Activated CD4-positive, alpha-beta T cell treated with anti-CD3 and anti-CD28 coated beads, Interleukin-2, amount 50 U/mL, for 16 hours (primary cell): ENCODE measurements around the gene OR6N1.

Experiments
- DNase-seq: peaks from one replicate; pipeline ENCODE4 v3.0.0-alpha.2; 2020

The OR6N1 gene, protein sequence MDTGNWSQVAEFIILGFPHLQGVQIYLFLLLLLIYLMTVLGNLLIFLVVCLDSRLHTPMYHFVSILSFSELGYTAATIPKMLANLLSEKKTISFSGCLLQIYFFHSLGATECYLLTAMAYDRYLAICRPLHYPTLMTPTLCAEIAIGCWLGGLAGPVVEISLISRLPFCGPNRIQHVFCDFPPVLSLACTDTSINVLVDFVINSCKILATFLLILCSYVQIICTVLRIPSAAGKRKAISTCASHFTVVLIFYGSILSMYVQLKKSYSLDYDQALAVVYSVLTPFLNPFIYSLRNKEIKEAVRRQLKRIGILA

GRCh38 chr1:158771950-158772866 is at the start of gene OR6N1:
TSS of gene OR6N1 (minus strand) at chr1:158772195. CDS start at chr1:158766682, 5,513 bp downstream.
- DNase-seq = no peak

DNA sequence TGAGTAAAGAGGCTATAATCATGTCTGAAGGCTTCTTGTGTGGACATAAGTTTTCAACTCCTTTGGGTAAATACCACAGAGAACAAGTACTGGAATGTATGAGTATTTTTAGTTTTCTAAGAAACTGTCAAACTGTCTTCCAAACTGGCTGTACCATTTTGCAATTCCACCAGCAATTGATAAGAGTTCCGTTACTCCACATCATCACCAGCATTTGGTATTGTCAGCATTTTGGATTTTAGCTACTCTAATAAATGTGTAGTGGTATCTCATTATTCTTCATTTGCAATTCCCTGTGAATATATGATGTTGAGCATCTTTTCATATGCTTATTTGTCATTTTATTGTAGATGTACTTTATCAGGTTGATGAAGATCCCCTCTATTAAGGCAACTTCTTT is 49.7 kb upstream of the OR6N1 start:
- DNase-seq = no peak

- peak; percentile 74 for DNase-seq
These were observed 47.8 kb upstream of the OR6N1 start for GRCh38 chr1:158819461-158820443.

GRCh38 chr1:158818975-158819431 is 47.0 kb upstream of the OR6N1 start:
- no peak for DNase-seq

DNA sequence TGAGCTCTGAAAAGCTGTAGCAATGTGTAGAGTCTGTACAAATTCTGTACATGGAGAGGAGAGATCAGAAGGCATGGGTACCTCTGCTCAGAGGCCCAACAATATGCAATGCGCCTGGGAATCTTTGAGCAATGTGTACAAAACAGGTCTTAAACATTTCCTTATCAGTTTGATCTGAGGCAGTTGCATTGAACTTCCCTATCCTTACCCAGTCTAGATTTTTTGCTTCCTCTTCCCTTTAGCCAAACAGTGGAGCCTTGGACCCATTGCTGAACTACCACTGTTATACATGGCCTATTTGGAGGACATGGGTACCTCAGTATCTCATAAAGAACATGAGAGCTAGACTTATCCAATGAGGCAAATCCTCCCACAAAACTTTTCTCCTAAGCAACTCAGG is 46.6 kb upstream of the OR6N1 start:
- DNase-seq = no peak

GRCh38 chr1:158814970-158815369 is 43.0 kb upstream of the OR6N1 start:
- no peak for DNase-seq

GRCh38 chr1:158813164-158813563 is 41.2 kb upstream of the OR6N1 start:
- no peak for DNase-seq

GRCh38 chr1:158812336-158812735 is 40.3 kb upstream of the OR6N1 start:
- DNase-seq = no peak

DNA sequence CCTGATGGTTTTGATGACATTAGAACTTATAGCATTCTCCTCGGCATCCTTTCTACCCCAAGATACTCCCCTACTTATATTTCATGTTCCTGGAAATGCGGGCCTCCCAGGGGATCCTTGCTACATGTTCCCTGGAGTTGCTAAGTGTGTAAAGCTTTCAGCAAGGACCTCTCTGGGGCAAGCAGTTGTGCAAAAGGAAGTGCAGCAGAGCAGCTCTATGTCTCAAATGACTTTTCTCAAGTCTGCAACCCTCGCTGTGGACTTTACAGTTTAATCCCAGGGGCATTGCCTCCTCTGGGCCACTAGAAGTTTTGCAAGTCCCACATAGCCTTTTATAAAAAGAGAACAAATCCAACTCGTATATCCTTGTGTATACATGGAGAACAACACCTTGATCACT is 38.3 kb upstream of the OR6N1 start:
- DNase-seq = no peak

- no peak for DNase-seq
These were observed 37.9 kb upstream of the OR6N1 start for GRCh38 chr1:158809862-158810261.

GRCh38 chr1:158809256-158809655 is 37.3 kb upstream of the OR6N1 start:
- no peak for DNase-seq

DNA sequence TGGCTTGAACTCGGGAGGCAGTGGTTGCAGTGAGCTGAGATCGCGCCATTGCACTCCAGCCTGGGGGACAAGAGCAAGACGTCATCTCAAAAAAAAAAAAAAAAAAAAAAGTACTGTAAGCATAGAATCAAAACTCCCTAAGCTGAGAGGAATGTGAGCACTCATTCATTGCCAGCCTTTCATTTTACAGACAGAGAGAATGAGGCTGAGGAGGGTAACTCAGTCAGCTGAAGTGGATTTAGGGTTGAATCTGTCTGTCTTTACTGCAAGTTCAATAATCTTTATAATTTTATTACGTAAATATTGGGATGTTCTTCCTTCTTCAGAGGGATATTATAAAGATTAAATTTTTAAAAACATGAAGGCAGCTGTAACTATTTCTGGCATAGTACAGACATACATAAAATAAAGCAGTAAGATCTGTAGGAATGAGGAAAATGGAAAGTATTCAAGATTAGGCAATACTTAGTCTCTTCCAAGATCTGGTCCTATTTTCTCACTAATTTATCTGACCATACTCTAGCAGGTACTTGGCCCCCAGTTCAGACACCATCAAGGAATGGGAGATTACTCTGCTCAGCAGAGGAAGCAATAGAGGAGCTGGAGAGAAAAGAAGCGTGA is 35.0 kb upstream of the OR6N1 start:
- DNase-seq = no peak

- no peak for DNase-seq
These were observed 31.7 kb upstream of the OR6N1 start for GRCh38 chr1:158803678-158804077.

GRCh38 chr1:158801396-158801795 is 29.4 kb upstream of the OR6N1 start:
- DNase-seq = no peak

- DNase-seq = no peak
These were observed 28.5 kb upstream of the OR6N1 start for GRCh38 chr1:158800526-158800925.

DNA sequence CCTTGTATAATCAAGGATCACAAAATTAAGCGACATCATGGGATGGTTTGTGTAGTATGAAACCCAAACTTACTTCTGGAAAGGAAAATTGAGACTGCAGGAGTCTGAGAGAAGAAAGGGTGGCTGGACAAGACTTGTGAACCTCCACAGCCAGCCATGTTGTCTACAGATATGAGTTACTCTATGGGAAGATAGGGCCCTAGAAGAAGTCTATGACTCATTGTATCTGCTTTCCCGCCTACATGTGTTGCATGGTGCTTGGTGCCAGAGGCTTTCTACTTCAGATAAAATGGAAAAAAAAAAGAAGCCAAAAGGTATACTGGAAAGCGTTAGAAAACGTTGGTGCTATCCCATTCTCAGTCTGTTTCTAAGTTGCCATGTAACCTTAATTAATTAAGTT is 27.7 kb upstream of the OR6N1 start:
- no peak for DNase-seq

- DNase-seq = no peak
These were observed 26.5 kb upstream of the OR6N1 start for GRCh38 chr1:158798531-158798930.

GRCh38 chr1:158794247-158794646 is 22.3 kb upstream of the OR6N1 start:
- DNase-seq = no peak

GRCh38 chr1:158793604-158794003 is 21.6 kb upstream of the OR6N1 start:
- DNase-seq = peak; percentile 29

GRCh38 chr1:158781104-158781503 is 9.1 kb upstream of the OR6N1 start, which contains the start of gene OR6N2:
TSS of gene OR6N2 (minus strand) at chr1:158781204. CDS start at chr1:158777635, 3,569 bp downstream.
- DNase-seq = no peak

DNA sequence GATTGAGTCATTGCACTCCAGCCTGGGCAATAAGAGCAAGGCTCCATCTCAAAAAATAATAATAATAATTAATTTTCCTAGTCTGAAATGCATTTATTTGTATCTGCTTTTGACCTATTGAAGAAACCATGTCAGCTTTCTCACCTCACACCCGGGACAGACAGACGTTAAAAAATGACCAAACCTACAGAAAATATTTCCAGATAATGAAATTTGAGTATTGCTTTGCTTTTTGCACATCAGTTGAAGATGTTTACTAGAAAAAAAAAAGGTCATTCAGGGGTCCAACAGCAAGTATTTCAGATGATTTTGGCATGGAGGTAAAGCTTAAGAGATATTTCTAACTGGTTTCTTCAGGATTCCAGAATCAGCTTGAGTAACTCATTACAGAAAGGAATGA is 17.6 kb downstream of the OR6N1 start, which contains the start of gene OR6K6:
Gene OR6K6 (plus strand): TSS at position 301 of the 400 bp plus-strand sequence. CDS start 168 bp downstream, outside the sequence.
- no peak for DNase-seq

- DNase-seq = no peak
These were observed 19.8 kb downstream of the OR6N1 start for GRCh38 chr1:158752155-158752712.
